ENCODE measurements around the gene BMP6. TPM values are rescaled to one million over a fixed set of nuclear protein-coding genes. Genes with fewer than 3 reads are reported as not detected.

The BMP6 gene
- total RNA-seq, 2 experiments from 2014 or later: 0.38 to 1.1 TPM

DNA sequence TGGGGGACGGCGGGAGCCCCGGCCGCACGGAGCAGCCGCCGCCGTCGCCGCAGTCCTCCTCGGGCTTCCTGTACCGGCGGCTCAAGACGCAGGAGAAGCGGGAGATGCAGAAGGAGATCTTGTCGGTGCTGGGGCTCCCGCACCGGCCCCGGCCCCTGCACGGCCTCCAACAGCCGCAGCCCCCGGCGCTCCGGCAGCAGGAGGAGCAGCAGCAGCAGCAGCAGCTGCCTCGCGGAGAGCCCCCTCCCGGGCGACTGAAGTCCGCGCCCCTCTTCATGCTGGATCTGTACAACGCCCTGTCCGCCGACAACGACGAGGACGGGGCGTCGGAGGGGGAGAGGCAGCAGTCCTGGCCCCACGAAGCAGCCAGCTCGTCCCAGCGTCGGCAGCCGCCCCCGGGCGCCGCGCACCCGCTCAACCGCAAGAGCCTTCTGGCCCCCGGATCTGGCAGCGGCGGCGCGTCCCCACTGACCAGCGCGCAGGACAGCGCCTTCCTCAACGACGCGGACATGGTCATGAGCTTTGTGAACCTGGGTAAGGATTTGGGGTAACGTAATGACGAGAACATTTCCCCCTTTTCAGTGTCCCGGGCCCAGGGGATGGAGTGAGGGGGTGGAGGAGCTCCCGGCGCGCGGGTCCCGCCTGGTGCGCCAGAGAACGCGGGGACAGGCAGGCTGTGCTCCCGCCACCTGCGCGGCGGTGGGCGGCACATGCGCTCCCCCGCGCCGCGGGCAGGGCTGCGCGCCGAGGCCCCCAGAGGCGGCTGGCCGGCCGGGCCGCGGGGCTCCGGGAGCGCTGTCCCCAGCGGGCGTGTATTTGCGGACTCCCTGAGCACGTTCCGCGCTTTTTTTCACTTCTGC lies 1.4 kb downstream of the BMP6 start:
- BruUV-seq (replicated peaks): no TSS peak
- DNase-seq (ENCODE audit: low spot score): peak; percentile 11
- Histone ChIP-seq H3K9me3 (ENCODE audit: low read length) (no peaks in the 10 kb centered on the region), H3K79me2 (ENCODE audit: insufficient read depth, low read depth, low read length) (no peaks in the 10 kb centered on the region), H3K9me2 (ENCODE audit: insufficient read depth, low read length) (no peaks in the 10 kb centered on the region), H3K4me2 (ENCODE audit: low read length) (peak overlapping the region; percentile 66), H3K36me3 (ENCODE audit: insufficient read depth, low read length) (no peaks in the 10 kb centered on the region), H2AFZ (ENCODE audit: low read length) (no peak overlapping the region), H3K4me1 (ENCODE audit: insufficient read depth, low read length, poor library complexity, severe bottlenecking) (peaks cover 19% of the 10 kb centered on the region), H4K20me1 (ENCODE audit: insufficient read depth, low read length) (no peaks in the 10 kb centered on the region), H3K4me3 (ENCODE audit: low read depth, low read length, poor library complexity, severe bottlenecking) (peak overlapping the region; percentile 45), H3K27ac (ENCODE audit: low read depth, low read length, poor library complexity, severe bottlenecking) (no peak overlapping the region)
- ChIA-PET POLR2A (interaction anchor here (0.7 kb wide), 1 partner anchor 190 kb away, joined by 3 read pairs; no protein-coding TSS in a partner anchor), CTCF (ENCODE audit: unreplicated experiment) (interaction anchor here (0.7 to 0.9 kb wide), 2 partner anchors 8 to 205 kb away, joined by 3 read pairs; no protein-coding TSS in a partner anchor)
- TF ChIP-seq, protein P1, sequence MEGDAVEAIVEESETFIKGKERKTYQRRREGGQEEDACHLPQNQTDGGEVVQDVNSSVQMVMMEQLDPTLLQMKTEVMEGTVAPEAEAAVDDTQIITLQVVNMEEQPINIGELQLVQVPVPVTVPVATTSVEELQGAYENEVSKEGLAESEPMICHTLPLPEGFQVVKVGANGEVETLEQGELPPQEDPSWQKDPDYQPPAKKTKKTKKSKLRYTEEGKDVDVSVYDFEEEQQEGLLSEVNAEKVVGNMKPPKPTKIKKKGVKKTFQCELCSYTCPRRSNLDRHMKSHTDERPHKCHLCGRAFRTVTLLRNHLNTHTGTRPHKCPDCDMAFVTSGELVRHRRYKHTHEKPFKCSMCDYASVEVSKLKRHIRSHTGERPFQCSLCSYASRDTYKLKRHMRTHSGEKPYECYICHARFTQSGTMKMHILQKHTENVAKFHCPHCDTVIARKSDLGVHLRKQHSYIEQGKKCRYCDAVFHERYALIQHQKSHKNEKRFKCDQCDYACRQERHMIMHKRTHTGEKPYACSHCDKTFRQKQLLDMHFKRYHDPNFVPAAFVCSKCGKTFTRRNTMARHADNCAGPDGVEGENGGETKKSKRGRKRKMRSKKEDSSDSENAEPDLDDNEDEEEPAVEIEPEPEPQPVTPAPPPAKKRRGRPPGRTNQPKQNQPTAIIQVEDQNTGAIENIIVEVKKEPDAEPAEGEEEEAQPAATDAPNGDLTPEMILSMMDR (conservative IDR thresholded peaks at IDR 0.05; ENCODE audit: low read length): 0 out of 2 replicates have a peak, but pooled peaks have one; percentile 8
- TF ChIP-seq EZH2phosphoT487 (IDR thresholded peaks at IDR 0.05; ENCODE audit: borderline replicate concordance, low read depth, low read length): peak; percentile 83; the same call in 1 of the 2 replicates
- intact Hi-C loops (cut with micrococcal nuclease; ENCODE audit: unreplicated experiment): no loop called here

DNA sequence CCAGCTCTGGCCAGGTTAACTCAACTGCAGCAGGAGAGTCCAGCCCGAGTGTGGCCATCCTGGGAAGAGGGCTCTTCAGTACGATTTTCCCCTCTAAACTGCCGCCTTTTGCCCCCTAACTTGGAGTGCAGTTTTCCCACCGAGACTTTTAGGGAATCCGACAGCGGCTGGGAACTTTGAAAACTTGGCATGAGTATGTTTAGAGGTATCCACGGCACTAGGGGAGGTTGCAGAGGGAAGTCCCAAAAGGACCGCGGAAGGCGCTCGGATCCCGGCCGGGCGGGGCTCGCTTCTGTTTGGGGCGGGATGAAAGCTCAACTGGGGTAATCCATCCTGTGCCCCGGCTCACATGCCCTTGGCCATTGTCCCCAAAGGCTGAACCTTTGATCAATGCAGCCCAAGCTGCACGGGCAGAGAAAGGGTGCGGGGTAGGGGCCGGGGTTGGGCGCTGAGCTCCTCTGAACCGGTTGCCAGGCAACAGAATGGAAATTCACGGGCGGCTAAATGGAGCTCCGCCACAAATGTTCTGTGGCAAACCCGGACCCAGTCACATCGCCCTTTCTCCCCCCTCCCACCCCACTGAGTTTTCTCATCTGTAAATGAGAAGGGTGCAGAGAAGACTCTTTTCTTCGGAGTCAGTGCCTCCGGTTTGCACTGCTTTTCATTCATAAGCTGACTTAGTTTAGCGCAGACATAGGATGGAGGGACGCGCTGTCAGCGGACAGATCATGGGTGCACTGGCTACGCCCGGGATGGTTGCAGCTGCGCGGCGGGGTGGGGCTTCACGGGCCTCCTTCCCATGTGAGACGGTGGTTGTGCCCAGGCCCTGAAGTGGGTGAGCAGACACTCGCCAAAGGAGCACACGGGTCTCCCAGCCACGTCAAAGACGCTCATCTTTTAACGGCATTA lies 2.3 kb downstream of the BMP6 start:
- TF ChIP-seq EZH2phosphoT487 (IDR thresholded peaks at IDR 0.05; ENCODE audit: borderline replicate concordance, low read depth, low read length): peak; percentile 90; the same call in 1 of the 2 replicates
- TF ChIP-seq, protein P1 (conservative IDR thresholded peaks at IDR 0.05; ENCODE audit: low read length): no peak
- Histone ChIP-seq H3K27ac (ENCODE audit: low read depth, low read length, poor library complexity, severe bottlenecking) (no peak overlapping the region), H3K4me3 (ENCODE audit: low read depth, low read length, poor library complexity, severe bottlenecking) (peak overlapping the region; percentile 36), H3K4me2 (ENCODE audit: low read length) (peak overlapping the region; percentile 63), H3K9me3 (ENCODE audit: low read length) (no peaks in the 10 kb centered on the region), H4K20me1 (ENCODE audit: insufficient read depth, low read length) (no peaks in the 10 kb centered on the region), H3K4me1 (ENCODE audit: insufficient read depth, low read length, poor library complexity, severe bottlenecking) (peaks cover 19% of the 10 kb centered on the region), H3K79me2 (ENCODE audit: insufficient read depth, low read depth, low read length) (no peaks in the 10 kb centered on the region), H2AFZ (ENCODE audit: low read length) (no peak overlapping the region), H3K9me2 (ENCODE audit: insufficient read depth, low read length) (no peaks in the 10 kb centered on the region), H3K36me3 (ENCODE audit: insufficient read depth, low read length) (no peaks in the 10 kb centered on the region)
- intact Hi-C loops (cut with micrococcal nuclease; ENCODE audit: unreplicated experiment): no loop called here
- no TSS peak for BruUV-seq (replicated peaks)
- CTCF ChIA-PET (ENCODE audit: unreplicated experiment): interaction anchor here (0.6 to 0.9 kb wide), 4 partner anchors 9 to 627 kb away, joined by 3 read pairs; no protein-coding TSS in a partner anchor
- peak; percentile 22 for DNase-seq (ENCODE audit: low spot score)
- POLR2A ChIA-PET: interaction anchor here (0.7 to 1.2 kb wide), 2 partner anchors 151 to 189 kb away, joined by 3 to 4 read pairs; no protein-coding TSS in a partner anchor

All from OCI-LY7 (cell line).